DMS153 (cell line): ENCODE measurements around the gene SIRT4.
"Not testable (repeated sequence)": the region's sequence is repeated elsewhere in the genome, so short reads cannot be mapped to it uniquely, and the experiment has no call there.

Experiments
- DNase-seq: peaks from one replicate; lab custom pipeline; 2025; lab: John Stamatoyannopoulos, UW

Gene SIRT4

DNA sequence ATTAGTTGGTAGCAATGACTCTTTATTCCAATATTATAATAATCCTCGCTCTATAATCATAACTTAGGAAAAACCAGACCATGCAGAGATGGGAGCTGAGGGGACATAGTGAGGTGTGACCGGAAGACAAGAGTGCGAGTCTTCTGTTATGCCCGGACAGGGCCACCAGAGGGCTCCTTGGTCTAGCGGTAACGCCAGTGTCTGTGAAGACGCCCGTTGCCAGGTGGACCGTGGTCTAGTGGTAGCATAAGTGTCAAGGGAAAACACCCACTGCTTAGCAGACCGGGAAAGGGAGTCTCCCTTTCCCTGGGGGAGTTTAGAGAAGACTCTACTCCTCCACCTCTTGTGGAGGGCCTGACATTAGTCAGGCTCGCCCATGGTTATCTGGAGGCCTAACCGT, 33.3 kb downstream of the SIRT4 start:
- DNase-seq: peak; percentile 40

DNA sequence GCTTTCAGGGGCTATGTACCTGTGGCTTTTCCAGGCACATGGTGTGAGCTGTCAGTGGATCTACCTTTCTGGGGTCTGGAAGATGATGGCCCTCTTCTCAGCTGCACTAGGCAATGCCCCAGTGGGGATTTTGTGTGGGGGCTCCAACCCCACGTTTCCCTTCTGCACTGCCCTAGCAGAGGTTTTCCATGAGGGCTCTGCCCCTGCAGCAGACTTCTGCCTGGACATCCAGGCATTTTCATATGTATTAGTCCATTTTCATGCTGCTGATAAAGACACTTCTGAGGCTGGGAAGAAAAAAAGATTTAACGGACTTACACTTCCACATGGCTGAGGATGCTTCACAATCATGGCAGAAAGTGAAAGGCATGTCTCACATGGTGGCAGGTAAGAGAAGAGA, 34.3 kb downstream of the SIRT4 start:
- DNase-seq: not testable (repeated sequence)

DNA sequence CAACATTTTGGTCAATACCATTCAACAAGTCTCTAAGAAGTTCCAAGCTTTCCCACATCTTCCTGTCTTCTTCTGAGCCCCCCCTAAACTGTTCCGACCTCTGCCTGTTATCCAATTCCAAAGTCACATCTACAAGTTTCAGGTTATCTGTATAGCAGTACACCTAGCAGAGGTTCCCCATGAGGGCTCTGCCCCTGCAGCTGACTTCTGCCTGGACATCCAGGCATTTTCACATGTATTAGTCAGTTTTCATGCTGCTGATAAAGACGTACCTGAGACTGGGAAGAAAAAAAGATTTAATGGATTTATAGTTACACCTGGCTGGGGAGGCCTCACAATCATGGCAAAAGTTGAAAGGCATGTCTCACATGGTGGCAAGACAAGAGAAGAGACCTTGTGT, 35.6 kb downstream of the SIRT4 start:
- no peak for DNase-seq

DNA sequence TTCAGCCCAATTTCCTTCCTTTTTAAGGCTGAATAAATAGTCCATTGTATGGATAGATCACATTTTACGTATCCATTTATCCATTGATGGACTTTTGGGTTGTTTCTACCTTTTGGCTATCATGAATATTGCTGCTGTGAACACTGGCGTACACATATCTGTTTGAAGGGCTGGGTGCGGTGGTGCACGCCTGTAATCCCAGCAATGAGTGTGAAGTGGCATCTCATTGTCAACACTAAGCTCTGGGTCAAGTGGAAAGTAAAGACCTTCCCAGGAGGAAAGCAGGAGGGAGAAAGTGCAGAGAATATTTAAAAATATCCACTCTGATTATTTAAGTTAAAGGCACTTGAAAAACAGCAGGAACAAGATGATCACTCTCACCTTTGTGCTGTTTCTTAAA, 37.1 kb downstream of the SIRT4 start:
- DNase-seq: no peak

DNA sequence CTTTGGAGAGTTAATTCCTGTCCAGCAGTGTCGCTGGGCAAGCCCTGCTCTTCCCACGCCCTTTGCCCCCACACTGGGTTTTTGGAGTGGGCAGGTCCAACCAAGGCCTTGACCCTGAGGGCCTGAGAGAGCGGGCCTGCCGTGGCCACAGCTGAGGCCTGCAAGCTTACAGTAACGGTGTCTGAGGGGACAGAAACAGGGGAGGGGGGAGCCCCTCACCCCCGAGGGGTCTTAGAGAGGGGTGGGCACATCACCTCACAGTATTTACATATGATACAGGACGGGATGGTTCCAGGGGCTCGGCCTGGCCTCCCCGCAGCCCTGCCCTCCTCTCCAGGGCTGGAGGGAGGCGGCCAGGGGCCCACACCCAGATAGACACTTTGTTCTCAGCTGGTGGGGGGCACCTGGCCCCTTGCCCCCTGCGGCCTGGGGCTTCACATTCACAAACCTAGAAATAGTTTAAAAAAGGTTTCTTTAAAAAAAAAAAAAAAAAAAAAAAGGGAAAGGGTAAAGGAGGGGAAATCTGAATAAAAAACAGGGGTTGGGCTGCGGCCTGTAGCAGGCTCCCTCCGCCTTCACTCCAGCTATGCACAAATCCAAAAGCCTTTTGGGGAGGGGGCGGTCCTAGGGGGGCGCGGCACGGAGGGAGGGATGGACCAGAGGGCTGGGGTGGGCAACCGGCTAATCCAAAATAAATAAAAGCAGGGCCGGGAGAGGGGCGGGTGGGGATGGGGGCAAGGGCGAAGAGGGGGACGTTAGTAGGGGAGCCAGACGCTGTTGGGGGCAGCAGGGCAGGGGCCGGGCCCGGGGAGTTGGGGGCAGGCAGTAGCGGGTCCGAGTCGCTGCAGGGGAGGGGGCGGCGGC, 40.3 kb downstream of the SIRT4 start:
- DNase-seq: no peak

DNA sequence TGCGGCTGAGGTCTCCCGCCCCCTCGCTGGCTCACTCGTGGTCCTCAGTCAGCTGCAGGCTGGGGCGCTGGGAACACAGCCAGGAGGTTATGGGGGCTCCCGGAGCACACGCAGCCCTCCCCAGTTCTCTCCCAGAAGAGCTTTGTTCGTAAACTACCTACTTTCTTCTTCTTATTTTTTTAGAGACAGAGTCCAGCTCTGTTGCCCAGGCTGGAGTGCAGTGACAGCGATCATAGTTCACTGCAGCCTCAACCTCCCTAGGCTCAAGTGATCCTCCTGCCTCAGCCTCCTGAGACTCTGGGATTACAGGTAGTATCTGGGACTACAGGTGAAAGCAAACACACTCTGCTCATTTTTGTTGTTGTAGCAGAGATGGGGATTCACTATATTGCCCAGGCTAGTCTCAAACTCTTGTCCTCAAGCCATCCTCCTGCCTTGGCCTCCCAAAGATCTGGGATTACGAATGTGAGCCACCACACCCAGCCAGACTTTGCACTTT, 41.0 kb downstream of the SIRT4 start:
- no peak for DNase-seq

DNA sequence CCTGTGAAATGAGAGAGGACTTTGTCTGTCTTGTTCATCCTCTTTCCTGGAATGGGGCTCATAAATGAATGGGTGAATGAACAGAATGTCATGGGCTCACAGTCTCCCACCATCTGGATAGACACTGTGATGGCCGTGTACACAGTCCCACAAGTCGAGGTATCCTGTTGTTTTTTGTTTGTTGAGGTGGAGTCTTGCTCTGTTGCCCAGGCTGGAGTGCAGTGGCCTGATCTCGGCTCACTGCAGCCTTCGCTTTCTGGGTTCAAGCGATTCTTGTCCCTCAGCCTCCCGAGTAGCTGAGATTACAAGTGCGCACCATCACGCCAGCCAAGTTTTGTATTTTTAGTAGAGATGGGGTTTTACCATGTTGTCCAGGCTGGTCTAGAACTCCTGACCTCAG, 41.6 kb downstream of the SIRT4 start:
- no peak for DNase-seq

DNA sequence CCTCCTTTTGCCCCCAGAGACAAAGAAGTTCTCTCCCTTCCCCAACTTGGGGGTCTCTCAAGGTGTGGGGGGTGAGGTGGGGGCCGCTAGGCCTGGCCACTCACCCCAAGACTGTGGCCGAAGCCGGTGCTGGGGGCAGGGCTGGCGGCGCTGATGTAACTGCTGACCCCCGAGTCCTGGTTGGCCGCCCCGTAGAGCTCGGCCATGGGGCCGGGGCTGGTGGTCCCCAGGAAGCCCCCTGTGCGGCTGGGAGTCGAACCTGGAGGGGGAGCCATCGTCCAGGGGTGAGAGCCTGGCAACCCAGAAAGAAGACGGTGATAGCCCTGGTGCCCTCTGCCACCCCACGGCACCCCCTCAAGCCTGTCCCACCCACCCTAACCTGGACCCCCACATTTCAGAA, 43.9 kb downstream of the SIRT4 start:
- DNase-seq: no peak

DNA sequence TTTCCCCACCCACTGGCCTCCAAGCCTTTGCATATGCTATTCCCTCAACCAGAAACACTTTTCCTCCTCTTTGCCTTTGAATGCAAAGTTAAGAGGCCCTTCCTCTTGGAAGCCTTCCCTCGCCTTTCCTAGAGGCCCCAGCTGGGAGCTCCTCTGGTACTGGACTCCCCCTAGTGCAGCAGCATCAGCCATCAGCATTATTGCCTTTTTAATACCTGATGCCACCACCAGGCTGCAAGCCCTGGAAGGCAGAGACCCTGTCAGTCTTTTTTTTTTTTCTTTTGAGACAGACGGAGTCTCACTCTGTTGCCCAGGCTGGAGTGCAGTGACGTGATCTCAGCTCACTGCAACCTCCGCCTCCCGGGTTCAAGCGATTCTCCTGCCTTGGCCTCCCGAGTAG, 44.6 kb downstream of the SIRT4 start:
- no peak for DNase-seq

DNA sequence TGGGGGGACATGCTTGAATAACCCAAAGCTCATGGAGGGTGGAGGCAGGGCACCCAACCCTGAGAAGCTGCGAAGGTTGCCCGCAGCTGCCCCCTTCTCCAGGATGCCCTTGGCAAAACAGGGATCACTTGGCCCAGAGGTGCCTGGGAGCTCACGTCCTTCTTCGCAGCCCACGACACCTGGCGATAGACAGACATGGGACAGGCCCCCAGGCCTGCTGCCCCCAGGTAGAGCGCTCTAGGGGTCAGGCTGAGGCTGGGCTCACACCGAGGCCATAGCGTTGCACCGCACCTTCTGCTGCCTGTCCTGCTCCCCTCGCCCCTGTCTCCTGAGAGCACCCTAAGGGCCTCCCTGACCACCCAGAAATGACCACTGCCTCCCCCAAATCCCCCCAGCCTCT, 45.6 kb downstream of the SIRT4 start:
- DNase-seq: no peak

DNA sequence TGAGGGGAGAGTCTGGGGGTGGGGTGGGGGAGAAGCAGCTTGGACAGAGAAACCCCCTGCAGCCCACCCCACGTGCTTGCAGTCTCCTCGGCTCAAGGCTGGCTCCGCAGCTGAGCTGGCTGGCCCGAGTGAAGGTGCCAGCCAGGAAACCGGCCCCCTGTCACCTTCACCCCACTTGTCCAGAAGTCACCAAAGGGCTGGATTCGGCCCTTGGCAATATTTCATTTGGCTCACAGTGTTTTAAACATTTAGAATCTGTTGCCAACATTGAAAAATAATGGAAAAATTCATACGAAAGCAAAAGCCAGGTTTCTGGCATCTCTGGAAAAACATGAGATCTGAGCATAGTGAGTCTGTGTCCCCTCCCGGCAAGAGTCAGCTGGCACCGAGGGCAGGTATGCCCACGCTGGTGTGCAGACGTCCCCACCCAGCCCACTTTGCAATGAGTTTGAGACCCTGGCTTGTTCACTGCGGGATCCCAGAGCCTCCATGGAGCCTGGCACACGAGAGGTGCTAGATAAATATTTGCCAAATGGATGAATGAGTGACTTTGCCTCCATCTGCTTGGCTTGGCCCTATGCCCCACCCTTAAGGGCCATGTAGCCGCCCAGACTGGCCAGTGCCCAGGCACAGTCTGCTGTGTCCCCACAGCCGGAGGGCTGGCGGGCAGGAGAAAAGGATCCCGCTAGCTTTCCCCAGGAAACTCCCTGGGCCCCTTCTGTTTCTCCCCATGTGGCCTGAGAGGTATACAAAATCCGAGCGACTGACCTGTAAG, 48.6 kb downstream of the SIRT4 start:
- DNase-seq: no peak

DNA sequence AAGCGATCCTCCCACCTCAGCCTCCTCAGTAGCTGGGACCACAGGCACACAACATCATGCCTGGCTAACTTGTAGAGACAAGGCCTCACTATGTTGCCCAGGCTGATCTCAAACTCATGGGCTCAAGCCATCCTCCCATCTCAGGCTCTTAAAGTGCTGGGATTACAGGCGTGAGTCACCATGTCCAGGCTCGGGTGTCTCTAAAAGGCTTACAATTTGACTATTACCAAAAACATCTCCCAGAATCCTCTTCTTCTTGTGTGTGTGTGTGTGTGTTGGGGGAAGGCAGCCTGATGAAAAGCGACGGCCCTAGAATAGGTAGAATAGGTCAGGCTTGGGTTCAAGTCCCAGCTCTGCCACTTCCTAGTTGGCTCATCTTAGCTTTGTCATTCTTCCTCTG, 50.0 kb downstream of the SIRT4 start:
- no peak for DNase-seq

DNA sequence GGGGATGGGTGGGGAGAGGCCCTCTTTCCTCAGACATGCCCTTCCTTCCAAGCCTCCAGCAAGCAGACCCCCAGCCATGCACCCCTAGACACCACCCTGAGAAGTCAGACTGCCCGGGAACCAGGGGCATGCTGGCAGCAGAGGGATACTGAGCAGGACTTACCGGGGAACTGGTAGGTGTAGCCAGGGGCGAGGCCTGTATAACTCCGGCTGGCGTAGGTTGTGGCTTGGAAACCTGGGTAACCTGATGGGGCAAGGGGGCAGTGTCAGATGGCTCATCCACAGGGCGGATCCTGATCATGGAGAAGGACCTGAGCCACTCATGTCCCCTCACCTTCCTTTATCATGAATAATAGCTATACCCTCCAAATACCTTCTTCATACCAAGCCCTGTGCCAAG, 51.0 kb downstream of the SIRT4 start:
- DNase-seq: no peak

DNA sequence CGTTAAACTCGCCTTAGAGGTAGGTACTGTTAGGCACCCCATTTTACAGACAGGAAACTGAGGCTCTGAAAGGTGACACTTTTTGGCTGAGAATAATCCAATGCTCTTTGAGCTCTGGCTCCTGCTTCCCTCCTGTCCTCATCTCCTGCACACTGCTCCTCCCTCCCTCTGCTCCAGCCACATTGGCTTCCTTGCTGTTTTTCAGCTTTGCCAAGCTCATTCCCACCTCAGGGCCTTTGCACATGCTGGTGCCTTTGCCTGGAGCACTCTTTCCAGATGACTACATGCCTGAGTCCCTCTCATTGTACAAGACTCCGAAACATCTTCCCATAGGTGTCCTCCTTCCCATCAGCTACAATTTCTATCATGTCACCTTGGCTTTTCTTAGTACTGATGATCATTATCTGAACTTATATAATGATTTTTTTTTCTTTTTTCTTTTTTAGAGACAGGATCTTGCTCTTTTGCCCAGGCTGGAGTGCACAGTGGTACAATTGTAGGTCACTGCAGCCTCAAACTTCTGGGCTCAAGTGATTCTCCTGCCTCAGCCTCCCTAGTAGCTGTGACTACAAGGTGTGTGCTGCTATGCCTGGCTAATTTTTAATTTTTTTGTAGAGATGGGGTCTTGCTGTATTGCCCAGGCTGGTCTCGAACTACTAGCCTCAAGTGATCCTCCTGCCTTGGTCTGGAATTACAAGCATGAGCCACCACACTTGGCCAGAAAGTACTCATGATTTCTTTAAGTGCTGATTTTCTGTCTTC, 51.6 kb downstream of the SIRT4 start:
- DNase-seq: no peak

DNA sequence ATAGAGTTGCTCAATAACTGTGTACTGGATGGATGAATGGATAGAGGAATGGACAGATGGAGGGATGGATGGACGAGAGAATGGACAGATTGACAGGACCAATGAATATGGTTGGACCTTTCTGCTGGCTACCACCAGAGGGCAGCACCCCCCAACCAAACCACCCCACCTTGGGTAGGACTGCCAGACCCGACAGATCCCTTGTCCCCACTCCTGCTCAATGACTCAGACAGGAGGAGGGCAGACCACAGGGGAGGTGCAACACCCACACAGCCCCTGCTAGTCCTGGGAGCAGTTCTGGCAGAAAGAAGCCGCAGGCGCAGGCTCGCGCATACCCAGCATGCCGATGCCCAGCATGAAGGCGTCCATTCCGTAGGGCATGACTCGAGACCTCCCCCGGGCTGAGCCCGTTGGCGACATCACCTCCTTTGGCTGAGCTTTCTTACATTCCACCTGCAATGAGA, 54.5 kb downstream of the SIRT4 start:
- peak; percentile 55 for DNase-seq

DNA sequence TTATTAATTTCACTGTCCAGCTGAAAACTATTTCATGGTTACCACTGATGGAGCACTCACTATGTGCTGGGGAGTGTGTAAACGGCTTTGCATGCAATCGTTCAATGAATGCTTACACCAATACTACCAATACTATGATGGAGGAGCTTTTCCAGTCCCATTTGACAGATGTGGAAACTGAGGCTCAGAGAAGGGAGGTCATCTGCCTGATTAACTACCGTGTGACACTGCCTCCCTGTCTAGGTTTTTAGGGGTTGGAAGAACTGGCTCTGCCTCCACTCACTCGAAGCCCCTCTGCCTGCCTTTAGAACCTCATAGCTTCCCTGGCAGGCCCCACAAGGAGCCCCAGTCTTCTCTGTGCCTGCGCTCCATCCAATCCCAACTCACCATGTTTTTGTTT, 55.0 kb downstream of the SIRT4 start:
- DNase-seq: no peak

DNA sequence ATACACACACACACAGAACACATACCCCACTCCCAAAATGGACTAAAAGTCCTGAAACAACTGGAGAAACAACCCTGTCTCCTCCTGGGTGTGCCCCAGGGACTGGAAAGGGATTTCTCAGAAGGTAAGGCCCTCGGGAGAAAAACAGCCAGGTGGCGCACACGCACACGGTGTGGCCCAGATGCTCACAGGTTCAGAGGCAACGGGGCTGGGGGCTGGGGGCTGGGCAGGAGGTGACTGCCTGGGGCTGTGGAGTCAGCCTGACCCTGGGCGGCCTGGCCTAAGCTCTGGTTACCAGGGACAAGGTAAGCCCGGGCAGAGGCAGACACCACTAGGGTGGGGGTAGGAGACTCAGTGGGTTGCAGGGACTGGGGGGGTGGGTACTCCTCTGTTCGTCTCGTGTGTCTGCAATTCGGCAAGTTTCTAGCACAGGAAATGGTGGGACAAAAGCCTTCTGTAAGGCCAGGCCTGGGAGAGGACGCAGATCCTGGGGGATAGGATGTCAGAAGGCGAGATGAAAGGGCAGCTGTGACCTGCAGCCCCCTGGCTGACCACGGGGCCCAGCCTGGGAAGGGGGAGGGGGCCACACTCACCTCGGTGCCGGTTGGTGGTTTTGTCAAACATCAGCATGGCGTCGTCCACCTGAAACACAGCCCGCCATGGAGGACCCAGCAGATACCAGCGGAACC, 56.4 kb downstream of the SIRT4 start:
- DNase-seq: no peak

DNA sequence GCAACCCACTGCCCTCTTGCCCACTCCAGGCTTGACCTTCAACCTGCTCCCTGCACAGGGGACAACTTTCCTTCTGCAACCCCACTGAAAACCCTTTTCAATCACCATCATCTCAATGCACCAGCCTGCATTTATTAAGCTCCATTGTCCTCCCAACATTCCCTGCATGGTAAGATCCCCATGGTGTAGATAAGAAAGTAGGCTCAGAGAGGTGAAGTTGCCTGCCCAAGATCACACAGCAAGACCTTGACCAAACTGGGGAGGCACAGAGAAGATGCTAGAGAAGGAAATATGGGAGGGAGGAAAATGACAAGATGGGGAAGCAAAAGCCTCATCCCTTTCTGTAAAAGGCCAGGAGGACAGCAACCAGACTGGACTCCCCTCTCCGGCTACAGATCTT, 57.0 kb downstream of the SIRT4 start:
- no peak for DNase-seq

DNA sequence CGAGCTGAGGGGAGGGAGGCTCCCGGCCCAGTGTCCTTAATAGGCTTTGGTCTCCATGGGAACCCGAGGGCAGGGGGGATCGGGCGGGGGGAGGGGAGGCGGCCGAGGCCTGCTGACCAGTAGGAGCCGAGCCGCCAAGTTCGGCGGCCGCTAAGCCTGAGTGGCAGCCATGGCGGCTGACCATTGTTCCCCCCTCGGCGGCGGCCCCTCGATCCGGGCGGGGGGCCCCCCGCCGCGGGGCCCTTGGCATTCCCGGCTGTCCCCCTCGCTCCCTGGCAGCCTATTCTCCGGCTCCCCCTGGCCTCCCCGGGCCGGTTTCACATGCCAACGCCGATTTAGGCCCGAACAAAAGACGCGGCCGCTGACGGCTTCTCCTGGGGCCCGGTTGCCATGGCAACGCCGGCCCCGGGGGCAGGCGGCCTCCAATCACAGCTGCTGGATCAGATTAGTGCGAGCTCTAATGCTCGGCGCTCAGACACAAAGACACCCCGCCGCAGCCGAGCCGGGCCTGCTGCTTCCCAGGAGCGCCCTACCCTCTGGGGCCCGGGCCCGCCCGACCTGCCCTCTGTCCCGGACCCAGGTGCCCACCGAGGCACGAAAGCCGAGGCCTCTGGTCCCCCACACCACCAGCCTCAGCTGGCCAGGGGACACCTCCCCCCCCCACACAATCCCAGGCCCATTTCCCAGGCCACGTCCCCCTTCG, 59.5 kb downstream of the SIRT4 start:
- DNase-seq: peak; percentile 89
